ENCODE measurements around the gene VWF.

GRCh38 chr12:6041891-6042290 lies 82.6 kb downstream of the VWF start:
- TF ChIP-seq SUZ12 (IDR thresholded peaks at IDR 0.05; ENCODE audit: extremely low read depth, insufficient read depth, insufficient read length) (no peak), ZNF274 (IDR thresholded peaks at IDR 0.05; ENCODE audit: low read depth, low read length) (no peak)
